Superior temporal gyrus (tissue), 1 donor: ENCODE results near the gene DOCK11.
"Not testable (repeated sequence)": the region's sequence is repeated elsewhere in the genome, so short reads cannot be mapped to it uniquely, and the experiment has no call there.

Experiments used
- DNase-seq: peaks from one replicate; pipeline ENCODE4 v3.0.0-alpha.2; 2016; ENCODE audit errors: extremely low spot score

The DOCK11 gene

DNA sequence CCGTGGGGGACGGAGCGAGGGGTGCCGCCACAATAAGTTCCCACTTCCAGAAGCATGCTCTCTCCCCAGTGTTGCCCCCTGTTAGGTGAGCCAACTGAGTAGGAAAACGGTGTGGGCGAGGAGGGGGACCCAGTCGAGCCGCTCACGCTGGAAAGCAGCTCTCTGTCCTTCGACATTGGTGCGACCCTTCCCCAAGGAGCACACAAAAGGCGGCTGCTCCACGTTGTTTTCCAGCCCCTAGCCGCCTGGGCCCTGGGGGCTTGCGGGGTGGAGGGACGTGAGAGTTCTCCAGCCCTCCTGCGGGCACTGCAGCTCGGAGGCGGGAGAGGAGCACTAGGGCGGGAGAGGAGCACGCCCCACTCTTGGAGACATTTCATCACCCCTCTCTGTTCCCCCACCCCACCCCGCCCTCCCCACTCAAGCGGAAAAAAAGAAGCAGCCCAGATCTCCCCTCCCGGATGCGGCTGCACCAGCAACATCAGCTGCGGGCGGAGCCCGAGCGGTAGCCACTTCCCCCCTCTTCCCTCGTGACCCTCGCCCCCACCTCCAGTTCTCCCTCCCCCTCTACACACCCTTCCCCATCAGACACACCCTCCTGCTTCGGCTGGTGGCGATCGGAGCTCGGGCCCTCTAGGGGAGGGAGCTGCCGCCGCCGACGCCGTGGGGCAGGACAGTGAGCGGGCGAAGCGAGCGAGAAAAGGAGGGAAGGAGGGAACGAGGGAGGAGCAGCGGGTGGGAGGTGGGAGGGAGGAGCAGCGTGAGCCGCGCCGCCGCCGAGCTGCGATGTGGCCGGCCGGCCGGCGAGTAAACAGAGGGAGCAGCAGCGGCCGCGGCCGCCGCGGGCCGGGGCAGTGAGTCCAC lies at the start of gene DOCK11:
TSS of gene DOCK11 (plus strand) at position 755 of the 861 bp plus-strand sequence. CDS start 157 bp downstream, outside the sequence.
- peak; percentile 38 for DNase-seq

- no peak for DNase-seq
Observed at GRCh38 chrX:118448273-118448783, 47.3 kb upstream of the DOCK11 start.

DNA sequence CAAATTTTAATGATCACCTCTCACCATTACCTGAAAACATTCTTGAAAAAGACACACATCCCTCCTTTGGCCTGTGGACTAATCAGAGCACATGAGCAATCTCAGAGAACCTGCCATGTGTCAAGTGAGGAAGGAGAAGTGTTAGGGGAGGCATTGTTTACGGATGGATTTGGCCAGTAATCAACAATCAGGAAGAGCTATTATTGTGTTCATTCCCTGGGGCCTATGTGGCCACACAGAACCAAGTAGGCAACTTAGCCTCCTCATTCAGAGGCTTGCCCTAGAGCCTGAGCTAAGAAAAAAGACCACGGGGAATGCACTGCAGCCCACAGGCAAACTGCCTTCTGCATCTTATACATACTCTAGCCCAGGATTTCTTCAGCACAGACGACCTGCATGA lies 40.6 kb upstream of the DOCK11 start:
- DNase-seq, result no peak

- DNase-seq, result peak; percentile 56
Observed at GRCh38 chrX:118459494-118459893, 36.1 kb upstream of the DOCK11 start.

DNA sequence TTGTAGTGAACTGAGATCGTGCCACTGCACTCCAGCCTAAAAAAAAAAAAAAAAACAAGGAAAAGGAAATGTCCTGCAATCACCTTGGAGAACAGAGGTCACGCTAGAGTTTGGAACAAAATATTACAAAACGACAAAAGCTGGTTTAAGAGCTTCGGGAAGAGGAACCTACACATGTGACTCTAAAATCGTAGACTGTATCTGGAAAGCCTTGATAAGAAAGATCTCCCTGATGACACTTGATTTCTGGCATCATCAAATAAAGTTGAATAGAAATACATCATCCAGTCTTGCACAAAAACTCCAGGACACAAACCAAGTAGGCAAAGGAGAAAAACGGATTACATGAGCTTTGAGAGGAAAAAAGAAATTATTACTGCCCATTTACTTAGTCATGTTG lies 31.1 kb upstream of the DOCK11 start:
- DNase-seq, result no peak

DNA sequence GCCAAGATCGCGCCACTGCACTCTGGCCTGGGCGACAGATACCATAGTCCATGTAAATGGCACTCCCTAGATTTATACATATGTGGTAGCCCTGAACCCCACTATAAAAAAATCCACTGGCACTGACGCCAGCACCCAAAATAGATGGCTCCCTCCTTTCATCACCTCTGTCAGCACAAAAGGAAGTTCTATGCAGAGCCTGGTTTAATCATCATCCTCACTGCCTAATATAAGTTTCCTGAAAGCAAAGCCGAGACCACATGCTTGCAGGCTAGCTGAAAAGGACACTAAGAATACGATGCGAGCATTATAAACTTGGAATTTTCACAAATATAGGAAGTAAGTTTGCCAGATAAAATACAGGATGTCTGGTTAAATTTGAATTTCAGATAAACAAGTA lies 27.5 kb upstream of the DOCK11 start:
- no peak for DNase-seq

GRCh38 chrX:118470721-118471347 lies 24.8 kb upstream of the DOCK11 start:
- not testable (repeated sequence) for DNase-seq

DNA sequence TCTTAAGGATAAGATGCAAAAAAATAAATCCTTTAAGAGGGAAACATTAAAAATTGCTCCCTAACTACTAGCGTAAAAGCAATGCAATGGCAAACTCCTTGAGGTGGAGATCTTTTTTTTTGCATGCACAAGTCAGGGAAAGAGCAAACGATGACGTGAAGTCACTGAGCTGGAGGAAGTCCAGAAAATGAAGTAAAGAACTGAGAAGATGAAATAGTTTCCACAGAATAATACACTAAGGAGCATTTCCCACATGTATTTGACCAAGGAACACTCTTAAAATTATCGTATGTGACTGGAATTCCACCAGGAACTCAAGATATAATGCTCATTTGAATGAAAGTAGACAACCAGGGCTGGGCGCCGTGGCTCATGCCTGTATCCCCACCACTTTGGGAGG lies 21.0 kb upstream of the DOCK11 start:
- no peak for DNase-seq

DNA sequence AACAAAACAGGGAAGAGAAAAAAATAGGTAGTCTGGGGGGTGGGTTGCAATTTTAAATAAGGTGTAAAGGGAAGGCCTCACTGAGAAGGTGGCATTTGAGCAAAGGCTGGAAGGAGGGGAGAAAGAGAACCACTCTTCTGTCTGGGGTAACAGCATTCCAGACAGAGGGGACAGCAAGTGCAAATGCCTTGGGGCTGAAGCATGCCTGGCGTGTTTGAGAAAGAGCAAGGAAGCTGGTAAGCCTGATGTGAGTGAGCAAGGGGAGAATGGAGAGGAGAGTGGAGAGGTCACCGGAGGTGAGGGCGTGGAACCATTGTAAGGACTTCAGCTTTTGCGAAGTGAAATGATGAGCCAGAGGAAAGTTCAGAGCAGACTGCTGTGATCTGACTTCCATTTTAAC lies 19.7 kb upstream of the DOCK11 start:
- no peak for DNase-seq

GRCh38 chrX:118480172-118480571 lies 15.4 kb upstream of the DOCK11 start:
- DNase-seq, result no peak

DNA sequence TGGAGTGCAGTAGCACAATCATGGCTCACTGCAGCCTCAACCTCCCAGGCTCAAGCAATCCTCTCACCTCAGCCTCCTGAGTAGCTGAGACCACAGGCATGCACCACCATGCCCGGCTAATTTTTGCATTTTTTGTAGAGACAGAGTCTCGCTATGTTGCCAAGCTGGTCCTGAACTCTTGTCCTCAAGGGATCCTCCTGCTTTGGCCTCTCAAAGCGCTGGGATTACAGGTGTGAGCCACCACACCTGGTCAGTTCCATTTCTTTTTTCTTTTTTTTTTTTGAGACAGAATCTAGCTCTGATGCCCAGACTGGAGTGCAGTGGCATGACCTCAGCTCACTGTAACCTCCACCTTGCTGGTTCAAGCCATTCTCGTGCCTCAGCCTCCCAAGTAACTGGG lies 13.2 kb upstream of the DOCK11 start:
- not testable (repeated sequence) for DNase-seq

- DNase-seq, result no peak
Observed at GRCh38 chrX:118484216-118484903, 11.3 kb upstream of the DOCK11 start.

- DNase-seq, result not testable (repeated sequence)
Observed at GRCh38 chrX:118486693-118487092, 8.9 kb upstream of the DOCK11 start.

GRCh38 chrX:118493016-118493415 lies 2.6 kb upstream of the DOCK11 start:
- DNase-seq, result no peak

DNA sequence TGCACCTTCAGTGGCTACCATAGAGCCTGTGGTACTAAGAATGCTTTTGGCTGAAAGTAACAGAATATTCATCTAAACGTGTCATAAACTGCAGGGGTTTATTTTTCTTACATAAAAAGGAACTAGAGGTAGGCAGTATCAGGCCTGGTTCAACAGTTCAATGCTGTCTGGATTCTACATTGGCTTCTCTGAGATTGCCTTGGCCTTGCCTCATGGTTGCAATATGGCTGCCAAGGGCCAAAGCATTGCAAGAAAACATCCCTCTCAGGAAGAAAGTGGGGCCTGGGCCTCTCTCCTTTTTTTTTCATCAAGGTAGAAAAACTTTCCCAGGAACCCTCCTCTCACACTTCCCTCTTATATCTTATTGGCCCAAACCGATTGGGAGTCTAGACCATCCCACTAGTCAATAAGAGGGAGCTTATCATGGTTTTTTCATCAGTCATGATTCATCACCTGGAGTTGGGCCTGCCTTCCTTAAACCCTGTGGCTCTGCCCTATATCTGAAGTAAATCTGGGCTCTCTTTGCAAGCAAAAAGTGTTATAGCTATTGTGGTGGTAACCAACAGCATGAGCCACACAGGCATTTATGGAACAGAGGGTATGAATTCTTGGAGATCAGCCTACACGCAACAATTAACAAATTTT lies 1.8 kb upstream of the DOCK11 start:
- no peak for DNase-seq

- DNase-seq, result no peak
Observed at GRCh38 chrX:118495958-118496762, 545 bp downstream of the DOCK11 start.

DNA sequence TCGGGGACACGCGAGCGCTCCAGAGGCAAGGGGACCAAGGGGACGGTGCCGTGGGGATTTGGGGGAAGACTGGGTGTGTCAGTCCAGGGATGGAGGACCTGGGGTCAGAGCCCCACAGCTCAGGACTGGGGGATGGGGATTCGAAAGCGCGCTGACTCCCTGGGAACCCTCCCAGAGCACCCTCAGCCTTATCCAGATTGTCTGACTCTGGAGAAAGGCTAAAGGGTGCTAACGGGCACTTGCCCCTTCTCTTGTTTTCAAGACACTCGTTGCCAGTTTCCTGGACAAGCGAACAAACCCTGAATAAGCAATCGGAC lies 1.1 kb downstream of the DOCK11 start:
- no peak for DNase-seq

DNA sequence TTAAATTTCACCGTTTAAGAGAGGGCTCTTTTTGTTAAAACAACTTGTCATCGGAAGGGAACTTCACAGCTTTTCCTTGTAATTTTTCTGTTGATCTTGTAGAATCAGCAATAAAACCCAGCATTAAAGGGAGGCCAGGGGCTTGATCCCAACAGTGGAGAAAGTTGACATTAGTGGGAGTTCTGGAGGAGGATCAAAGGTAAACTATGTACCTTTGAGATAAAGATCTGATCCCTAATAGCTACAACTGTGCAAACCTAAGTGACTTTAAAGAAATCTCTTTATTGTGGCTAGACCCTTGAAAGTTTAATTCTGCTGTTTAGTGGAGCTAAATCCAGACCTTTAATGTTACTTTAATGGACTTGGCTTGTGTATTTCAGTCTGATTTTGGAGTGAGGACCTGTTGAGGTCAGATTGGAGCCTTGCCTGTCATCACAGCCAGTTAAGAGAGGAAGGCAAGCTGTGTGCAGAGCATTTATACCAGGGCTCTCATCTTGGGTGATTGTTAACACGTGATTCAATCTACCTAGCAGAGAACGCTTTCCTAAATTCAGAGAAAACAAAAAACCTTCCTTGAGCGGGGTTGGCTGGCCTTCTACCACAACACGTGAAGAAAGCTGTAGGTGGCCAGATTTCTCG lies 1.7 kb downstream of the DOCK11 start:
- DNase-seq, result no peak

- DNase-seq, result no peak
Observed at GRCh38 chrX:118498351-118498750, 2.7 kb downstream of the DOCK11 start.

DNA sequence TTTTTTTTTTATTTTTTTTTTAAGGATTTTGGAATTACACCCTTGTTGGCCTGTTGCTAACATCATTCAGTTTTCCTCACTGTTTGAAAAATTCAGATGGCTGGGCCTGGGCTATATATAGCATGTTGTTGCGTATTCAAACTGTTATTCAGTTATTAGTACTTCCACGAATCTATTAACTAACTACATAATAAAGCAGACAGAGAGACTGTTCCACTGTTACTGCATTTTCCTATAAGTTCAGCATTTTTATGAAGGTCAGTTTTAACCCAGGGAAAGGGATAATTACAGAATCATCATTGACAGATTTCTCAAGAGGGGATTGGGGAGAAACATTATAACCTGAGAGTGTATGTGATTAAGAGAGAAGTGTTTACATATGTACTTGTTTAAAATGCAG lies 3.1 kb downstream of the DOCK11 start:
- no peak for DNase-seq

DNA sequence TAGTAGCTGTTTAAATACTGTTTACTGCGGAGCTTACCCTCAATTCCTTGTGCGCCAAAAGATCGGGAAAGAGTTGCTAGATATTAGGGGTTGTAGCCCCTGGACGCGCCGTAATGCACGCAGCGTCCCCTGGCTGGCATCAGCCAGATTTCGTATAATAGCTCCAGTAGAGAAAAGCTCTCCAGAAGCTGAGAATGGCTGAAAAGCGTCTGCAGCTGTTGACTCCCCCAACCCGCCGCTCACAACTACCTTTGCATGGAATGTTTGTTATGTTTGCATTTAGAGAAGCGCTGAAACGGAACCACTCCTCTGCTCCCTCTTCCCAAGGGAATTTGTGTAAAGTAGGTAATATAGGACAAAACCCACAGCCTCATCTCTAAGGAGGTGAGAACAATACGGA lies 3.7 kb downstream of the DOCK11 start:
- DNase-seq, result no peak
